Kidney epithelial cell (primary cell): ENCODE results near the gene B9D2. TPM values are rescaled to one million over a fixed set of nuclear protein-coding genes. Genes with fewer than 3 reads are reported as not detected.
A peak's percentile ranks its signal among the peaks of the same experiment; 100 is the strongest.

Source experiments
- DNase-seq: peaks from one replicate; pipeline ENCODE4 v3.0.0-alpha.2; 2010; ENCODE audit warnings: low read depth
- H3K27me3 ChIP-seq: 2 replicates; pipeline ENCODE4 v1.6.0; 2011; ENCODE audit warnings: low read length; ENCODE audit not compliant: control insufficient read depth, insufficient read depth
- H3K36me3 ChIP-seq: 2 replicates; pipeline ENCODE4 v1.5.1; 2011; ENCODE audit warnings: low read length; ENCODE audit not compliant: control insufficient read depth, insufficient read depth
- H3K4me3 ChIP-seq: 2 replicates; pipeline ENCODE4 v1.5.1; 2011; ENCODE audit warnings: low read depth, mild to moderate bottlenecking, control low read depth, low read length
- total RNA-seq: library from RNA; depleted of rRNA; stranded (reverse); fragments of >200 nt; gene quantifications from 2 replicates; pipeline ENCODE4 v1.2.3, GENCODE V29; 2015
- TF ChIP-seq, protein P1 (sequence below): IDR thresholded peaks from 2 replicates; pipeline ENCODE4 v1.5.1; 2011; ENCODE audit warnings: mild to moderate bottlenecking, moderate library complexity, low read length, control low read depth, inconsistent platforms; ENCODE audit not compliant: insufficient read depth, poor library complexity, severe bottlenecking

B9D2 gene
- total RNA-seq, 1 donor from 2014 or later: 5.7 TPM

DNA sequence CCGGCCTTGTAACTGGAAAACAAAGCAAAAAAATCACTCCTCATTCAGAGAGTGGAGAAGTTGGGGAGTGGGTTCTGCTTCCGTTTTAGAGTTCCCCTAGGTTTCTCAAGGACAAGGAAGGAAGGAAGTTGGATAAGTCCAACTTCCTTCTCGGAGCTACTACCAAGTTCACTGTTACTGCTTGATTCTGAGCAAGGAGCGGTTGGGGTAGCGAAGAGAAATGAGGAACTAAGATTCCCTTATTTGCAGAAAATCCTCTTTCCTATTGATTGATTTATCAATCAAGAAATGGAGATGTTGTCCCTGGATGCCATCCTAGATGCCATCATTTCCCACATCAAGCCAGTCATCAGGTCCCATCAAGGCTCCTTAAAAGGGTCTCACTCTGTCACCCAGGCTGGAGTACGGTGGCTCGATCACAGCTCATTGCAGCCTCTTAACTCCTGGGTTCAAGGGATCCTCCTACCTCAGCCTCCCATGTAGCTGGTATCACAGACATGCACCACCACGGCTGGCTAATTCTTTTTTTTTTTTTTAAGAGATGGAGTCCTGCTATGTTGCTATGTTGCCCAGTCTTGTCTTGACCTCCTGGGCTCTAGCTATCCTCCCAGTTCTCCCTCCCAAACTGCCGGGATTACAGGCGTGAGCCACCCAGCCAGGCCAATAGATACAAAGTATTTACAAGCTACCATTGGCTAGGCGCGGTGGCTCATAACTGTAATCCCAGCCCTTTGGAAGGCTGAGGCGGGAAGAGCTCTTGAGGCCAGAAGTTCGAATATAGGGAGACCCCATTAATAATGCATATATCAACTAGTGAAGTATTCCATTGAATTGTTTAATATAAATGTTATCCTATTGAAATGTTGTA, 809 bp upstream of the B9D2 start:
- TF ChIP-seq, protein P1, sequence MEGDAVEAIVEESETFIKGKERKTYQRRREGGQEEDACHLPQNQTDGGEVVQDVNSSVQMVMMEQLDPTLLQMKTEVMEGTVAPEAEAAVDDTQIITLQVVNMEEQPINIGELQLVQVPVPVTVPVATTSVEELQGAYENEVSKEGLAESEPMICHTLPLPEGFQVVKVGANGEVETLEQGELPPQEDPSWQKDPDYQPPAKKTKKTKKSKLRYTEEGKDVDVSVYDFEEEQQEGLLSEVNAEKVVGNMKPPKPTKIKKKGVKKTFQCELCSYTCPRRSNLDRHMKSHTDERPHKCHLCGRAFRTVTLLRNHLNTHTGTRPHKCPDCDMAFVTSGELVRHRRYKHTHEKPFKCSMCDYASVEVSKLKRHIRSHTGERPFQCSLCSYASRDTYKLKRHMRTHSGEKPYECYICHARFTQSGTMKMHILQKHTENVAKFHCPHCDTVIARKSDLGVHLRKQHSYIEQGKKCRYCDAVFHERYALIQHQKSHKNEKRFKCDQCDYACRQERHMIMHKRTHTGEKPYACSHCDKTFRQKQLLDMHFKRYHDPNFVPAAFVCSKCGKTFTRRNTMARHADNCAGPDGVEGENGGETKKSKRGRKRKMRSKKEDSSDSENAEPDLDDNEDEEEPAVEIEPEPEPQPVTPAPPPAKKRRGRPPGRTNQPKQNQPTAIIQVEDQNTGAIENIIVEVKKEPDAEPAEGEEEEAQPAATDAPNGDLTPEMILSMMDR: no peak
- H3K27me3 ChIP-seq: no peaks in the 10 kb centered on the region
- no peak for DNase-seq
- H3K4me3 ChIP-seq: peak overlapping the region; percentile 68
- no peaks in the 10 kb centered on the region for H3K36me3 ChIP-seq

DNA sequence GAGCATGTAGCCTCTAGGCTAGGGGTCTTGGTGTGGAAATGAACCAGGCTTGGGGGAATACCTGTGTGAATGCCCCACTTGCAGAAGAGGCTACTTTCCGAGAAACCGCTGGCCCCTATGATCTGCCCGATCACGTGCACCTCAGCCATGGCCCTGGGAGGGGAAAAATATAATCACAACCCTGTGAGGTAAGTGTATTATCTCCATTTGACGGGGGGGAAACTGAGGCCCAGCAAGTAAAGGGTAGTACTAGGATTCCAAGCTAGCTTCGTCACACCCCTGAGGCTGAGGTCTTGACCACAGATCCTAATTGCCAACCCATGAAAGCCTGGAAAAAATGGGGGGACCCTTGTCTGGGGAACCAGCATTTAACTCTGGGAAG, 587 bp downstream of the B9D2 start:
- TF ChIP-seq, protein P1: no peak
- Histone ChIP-seq H3K27me3 (no peaks in the 10 kb centered on the region), H3K36me3 (no peaks in the 10 kb centered on the region), H3K4me3 (peak overlapping the region; percentile 68)
- no peak for DNase-seq

DNA sequence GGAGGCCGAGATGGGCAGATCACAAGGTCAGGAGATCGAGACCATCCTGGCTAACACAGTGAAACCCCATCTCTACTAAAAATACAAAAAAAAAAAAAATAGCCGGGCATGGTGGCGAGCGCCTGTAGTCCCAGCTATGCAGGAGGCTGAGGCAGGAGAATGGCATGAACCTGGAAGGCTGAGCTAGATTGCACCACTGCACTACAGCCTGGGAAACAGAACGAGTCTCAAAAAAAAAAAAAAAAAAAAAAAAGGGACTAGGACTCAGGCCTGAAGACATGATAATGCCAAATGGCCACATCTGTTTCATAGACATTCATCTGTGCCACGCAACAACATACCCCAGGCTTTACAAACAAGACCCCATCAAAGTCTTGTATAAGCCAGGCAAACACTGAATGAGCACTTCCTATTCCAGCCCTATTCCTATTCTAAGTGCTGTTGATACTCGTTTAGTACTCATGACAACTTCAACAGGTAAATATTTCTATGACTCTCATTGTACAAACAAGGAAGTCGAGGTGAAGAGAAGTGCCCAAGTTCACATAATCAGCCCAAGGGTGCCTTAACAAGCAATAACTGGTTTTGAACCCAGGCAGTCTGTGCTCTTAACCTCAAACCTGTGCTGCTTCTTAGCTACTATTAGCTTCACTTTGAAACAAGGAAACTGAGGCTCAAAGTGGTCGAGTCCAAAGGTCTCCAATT, 1.7 kb downstream of the B9D2 start:
- H3K4me3 ChIP-seq: no peak overlapping the region
- H3K36me3 ChIP-seq: no peaks in the 10 kb centered on the region
- TF ChIP-seq, protein P1: no peak
- no peaks in the 10 kb centered on the region for H3K27me3 ChIP-seq
- DNase-seq: no peak

DNA sequence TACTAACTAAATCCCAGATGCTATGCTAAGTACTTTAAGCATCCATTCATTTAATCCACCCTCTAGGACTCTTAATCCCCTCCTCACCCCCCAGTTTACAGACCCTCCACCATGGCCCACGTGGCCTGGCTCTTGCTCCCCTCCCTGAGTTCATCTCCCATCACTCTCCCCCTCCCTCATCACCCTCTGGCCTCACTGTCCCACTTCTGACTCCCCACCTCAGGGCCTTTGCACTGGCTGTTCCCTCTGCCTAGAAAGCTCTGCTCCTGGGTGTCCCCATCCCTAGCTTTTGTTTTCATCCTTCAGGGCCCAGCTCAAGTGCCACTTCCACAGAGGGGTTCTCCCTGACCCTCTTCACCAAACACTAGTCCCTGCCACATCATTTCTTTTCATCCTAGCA, 4.2 kb downstream of the B9D2 start:
- no peak for DNase-seq
- TF ChIP-seq, protein P1: no peak
- Histone ChIP-seq H3K4me3 (no peak overlapping the region), H3K36me3 (no peaks in the 10 kb centered on the region), H3K27me3 (no peaks in the 10 kb centered on the region)

DNA sequence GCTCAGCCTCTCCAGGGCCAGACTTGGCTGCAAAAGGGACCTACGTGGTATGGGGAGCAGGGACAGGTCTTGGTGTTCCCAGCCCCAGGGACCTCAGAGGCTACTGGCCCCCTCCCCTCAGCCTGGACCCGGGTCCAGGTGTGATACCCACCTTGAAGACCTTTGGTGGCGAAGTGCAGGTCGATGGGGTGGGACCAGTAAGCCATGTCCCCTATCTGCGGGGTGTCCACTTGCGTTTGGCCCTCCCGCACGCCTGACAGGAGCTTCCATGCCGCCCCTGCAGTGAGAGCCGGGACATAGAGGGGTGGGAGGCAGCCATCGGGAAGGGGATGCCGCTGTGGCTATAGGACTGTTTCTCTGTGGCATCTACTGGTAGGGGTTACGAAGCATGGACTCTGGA, 6.2 kb downstream of the B9D2 start:
- Histone ChIP-seq H3K36me3 (no peaks in the 10 kb centered on the region), H3K4me3 (no peak overlapping the region), H3K27me3 (no peaks in the 10 kb centered on the region)
- no peak for DNase-seq
- TF ChIP-seq, protein P1: no peak
